Middle frontal gyrus (tissue), 1 donor: ENCODE results near the gene CCDC112.

Experiments
- DNase-seq: peaks from one replicate; pipeline ENCODE4 v3.0.0-alpha.2; 2015; ENCODE audit warnings: low spot score; ENCODE audit errors: extremely low spot score

CCDC112 gene

GRCh38 chr5:115319007-115319406, 22.6 kb upstream of the CCDC112 start:
- no peak for DNase-seq

DNA sequence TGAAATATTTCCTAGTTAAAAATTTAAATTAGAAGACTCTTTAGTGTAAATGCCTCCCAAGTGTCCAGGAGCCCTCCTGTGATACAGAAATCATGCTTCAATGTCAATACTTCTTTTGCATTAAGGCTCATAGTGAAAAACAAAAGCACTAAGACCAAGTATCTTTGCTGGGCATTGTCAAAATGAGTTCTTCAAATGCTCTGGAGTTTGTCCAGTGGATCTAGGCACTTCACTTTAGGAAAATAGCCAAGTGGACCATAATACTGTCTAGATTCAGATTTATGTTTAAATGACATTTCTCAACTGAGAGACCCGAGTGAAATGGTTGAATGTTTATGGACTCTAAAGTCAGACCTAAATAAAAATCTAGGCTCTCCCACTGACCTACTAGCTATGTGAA, 21.3 kb upstream of the CCDC112 start:
- DNase-seq, result no peak

DNA sequence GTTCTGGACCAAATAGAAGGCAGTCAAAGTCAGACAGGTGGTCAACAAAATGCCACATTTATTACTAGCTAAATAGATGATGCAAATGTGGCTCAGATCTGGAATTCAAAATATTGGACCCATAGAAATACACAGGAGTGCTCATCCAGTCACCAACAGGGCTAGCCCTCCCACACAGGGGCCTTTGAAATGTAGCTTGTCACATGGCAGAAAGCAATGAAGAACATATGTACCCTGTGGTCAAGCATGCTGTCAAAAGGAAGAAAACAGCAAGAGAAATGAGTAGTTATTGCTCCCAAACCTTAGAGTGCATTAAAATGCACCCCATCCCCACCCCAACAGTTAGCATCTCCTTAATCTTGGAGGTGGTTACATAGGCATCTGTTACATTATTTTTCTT, 20.9 kb upstream of the CCDC112 start:
- no peak for DNase-seq

- no peak for DNase-seq
Measured at GRCh38 chr5:115313632-115314031, 17.2 kb upstream of the CCDC112 start.

GRCh38 chr5:115313052-115313451, 16.6 kb upstream of the CCDC112 start:
- no peak for DNase-seq

DNA sequence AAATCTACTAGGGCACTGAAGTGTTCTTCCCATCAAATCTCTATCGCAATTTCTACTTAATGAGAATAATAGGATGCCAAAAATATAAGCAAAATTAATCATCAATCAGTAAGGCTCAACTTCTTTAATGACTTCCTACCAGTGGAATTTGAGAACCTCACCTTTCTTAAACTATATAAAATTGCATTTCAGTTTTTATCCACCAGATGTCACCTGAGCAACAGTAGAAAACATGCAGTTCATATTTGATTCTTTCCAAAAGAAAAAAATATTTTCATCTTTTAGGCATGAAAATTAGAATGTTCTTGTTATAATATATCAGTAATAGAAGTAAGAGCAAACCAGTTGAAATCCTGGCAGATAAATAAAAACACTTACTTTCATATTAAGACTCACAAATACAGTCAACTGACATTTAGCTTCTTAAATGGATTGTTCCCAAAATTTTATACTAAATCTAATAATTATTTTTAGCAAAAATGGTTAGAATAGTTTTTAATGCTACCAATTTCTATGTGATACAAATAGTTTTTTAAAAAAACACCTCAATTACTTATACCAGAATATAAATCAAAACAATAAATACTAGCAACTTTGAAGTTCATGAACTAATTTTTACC, 13.4 kb upstream of the CCDC112 start:
- peak; percentile 57 for DNase-seq

GRCh38 chr5:115308815-115309214, 12.4 kb upstream of the CCDC112 start:
- no peak for DNase-seq

GRCh38 chr5:115306011-115306536, 9.6 kb upstream of the CCDC112 start:
- DNase-seq, result no peak

GRCh38 chr5:115304496-115304895, 8.0 kb upstream of the CCDC112 start:
- no peak for DNase-seq

GRCh38 chr5:115298811-115299210, 2.4 kb upstream of the CCDC112 start:
- no peak for DNase-seq

GRCh38 chr5:115297031-115297430, 577 bp upstream of the CCDC112 start:
- no peak for DNase-seq

DNA sequence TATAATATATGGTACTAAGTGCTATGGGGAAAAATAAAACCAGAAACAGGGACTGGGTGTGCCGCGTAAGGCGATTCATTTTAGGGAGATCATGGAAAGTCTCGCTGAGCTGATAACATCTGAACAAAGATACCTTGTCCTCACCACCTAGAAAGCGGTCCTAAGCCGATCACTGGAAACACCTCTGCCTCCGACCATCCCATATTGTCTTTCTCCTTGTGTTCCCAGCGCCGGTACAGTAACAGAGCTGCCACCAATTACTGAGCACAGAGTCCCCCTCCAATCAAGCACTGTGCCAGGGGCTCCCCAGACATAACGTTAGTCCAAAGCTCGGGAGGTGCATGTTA, 704 bp downstream of the CCDC112 start:
- DNase-seq, result no peak

GRCh38 chr5:115291397-115291796, 5.1 kb downstream of the CCDC112 start:
- DNase-seq, result no peak

- no peak for DNase-seq
Measured at GRCh38 chr5:115289104-115289503, 7.3 kb downstream of the CCDC112 start.

DNA sequence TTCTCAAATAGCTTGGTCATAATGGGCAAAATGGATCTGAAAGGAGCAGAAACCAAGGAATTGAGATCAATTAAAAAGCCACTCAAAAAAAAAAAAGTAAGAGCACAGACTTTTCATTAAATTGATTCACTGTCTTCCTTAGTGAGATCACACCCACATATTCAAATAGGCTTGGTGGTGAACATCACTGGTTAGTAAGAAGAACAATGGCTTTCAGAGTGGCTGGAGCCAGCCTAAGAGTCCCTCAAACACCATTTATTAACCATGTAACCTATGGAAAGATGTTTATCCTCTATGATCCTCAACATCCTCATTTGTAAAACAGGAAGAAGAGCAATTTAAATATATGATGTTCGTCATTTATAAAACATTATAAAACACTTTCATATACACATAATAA, 12.4 kb downstream of the CCDC112 start:
- DNase-seq, result no peak

DNA sequence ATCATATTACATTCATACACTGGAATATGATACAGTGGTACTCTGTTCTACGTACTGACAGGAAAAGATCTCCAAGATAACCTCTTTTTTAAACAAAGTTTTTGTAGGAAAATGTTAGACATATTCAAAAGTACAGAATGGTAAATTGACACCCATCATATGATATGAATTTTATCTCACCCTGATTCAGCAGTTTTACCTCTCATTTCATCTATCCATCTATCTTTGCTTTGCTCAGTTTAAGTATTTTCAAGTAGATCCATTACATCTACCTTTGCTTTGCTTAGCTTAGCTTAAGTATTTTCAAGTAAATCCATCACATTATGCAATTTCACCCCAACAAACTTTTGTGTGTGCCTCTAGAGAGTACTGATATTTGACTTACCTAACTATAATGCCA, 14.3 kb downstream of the CCDC112 start:
- DNase-seq, result no peak

GRCh38 chr5:115274584-115274983, 21.9 kb downstream of the CCDC112 start:
- no peak for DNase-seq

DNA sequence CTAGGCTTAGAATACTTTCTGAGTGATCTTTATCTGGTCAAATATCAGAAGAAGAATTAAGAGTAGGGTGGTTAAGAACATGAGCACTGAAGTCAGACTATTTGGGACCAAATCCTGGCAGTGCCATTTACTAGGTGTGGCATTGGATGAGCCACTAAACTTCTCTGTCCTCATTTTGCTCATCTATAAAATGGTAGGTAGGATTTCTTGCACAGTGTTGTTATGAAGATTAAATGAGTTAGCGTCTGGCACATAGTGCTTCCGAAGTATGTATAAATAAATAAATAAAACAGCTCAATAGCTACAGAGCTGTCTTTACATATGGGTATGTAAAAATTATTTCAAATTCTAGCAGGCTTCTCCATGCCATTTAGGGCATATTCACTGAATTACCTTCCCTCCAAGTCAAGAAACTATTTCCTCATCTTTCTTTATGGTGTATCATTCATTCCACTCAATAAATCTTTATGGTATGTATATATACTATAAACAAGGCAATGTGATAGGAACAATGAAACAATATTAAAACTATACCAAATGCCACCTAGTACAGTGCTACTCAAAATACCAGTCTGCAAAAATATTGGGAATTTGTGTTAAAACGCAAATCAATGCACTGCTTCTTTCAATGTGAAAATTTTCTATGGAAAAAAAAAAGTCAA, 24.0 kb downstream of the CCDC112 start:
- no peak for DNase-seq

GRCh38 chr5:115271295-115272050, 25.0 kb downstream of the CCDC112 start:
- no peak for DNase-seq

DNA sequence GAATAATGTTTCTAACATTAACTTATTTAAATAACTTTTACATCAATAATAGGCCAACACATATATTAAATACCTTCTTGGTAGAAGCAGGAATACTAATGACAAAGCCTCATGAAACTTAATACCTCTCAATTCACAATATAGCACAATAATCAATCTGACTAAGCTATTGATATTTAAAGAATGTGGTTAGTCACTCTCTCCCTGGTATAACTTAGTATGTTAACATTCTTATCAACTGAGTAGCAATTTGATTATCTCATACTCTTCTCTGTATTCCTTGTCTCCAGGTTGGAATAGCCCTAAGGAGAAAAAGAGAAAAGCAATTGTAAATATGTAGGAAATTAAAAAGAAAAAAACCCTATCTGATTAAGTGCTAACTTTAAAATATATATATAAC, 28.8 kb downstream of the CCDC112 start:
- no peak for DNase-seq

GRCh38 chr5:115265220-115265619, 31.2 kb downstream of the CCDC112 start:
- DNase-seq, result no peak

GRCh38 chr5:115264786-115265185, 31.7 kb downstream of the CCDC112 start:
- no peak for DNase-seq

DNA sequence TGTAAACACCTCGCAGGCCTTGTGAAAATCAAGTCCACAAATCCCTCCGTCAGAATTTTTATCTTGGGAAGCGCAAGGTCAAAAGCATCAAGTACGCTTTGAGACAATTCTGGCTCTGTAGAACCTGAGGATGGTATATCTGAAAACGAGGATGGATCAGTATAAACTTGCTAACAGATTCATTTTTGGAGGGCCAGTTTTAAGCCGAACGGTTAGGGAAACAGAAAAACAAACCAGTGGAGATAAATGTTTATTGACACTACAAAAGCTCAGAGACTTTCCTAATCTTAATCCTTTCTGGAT, 33.4 kb downstream of the CCDC112 start:
- no peak for DNase-seq
